HepG2 (cell line): ENCODE measurements around the gene CITED2. TPM values are rescaled to one million over a fixed set of nuclear protein-coding genes. Genes with fewer than 3 reads are reported as not detected.

Source experiments
- ELF4 ChIP-seq: sonication (generic); formaldehyde crosslinking; IDR thresholded peaks from 2 replicates; pipeline ENCODE4 v1.5.0; 2020; ENCODE audit warnings: missing genetic modification reagents, mild to moderate bottlenecking, moderate library complexity, borderline replicate concordance
- FOXK1 ChIP-seq: sonication (generic); formaldehyde crosslinking; IDR thresholded peaks from 2 replicates; pipeline ENCODE4 v1.4.0; 2020; ENCODE audit warnings: low read depth, missing genetic modification reagents, borderline replicate concordance
- HHEX ChIP-seq: IDR thresholded peaks from 2 replicates; pipeline ENCODE4 v1.6.1; 2016; ENCODE audit warnings: control low read depth
- MEIS1 ChIP-seq: sonication (generic); formaldehyde crosslinking; IDR thresholded peaks from 2 replicates; pipeline ENCODE4 v1.9.0; 2021; ENCODE audit warnings: mild to moderate bottlenecking, missing genetic modification reagents, moderate library complexity, borderline replicate concordance
- NFE2 ChIP-seq: sonication (generic); formaldehyde crosslinking; IDR thresholded peaks from 2 replicates; pipeline ENCODE4 v1.4.0; 2020; ENCODE audit warnings: missing genetic modification reagents
- NFIC ChIP-seq: IDR thresholded peaks from 2 replicates; pipeline ENCODE4 v1.6.1; 2012; ENCODE audit warnings: mild to moderate bottlenecking, low read length, inconsistent platforms
- SOX5 ChIP-seq: IDR thresholded peaks from 2 replicates; pipeline ENCODE4 v1.6.1; 2016; ENCODE audit warnings: borderline replicate concordance
- TMF1 ChIP-seq: sonication (generic); formaldehyde crosslinking; IDR thresholded peaks from 2 replicates; pipeline ENCODE4 v1.8.1; 2022; ENCODE audit warnings: low read depth, missing genetic modification reagents
- TP53 ChIP-seq: sonication (generic); formaldehyde crosslinking; conservative IDR thresholded peaks from 2 replicates; pipeline ENCODE4 v1.4.0; 2020; ENCODE audit warnings: missing genetic modification reagents
- ZNF556 ChIP-seq: sonication (generic); formaldehyde crosslinking; IDR thresholded peaks from 2 replicates; pipeline ENCODE4 v1.4.0; 2020; ENCODE audit warnings: mild to moderate bottlenecking, missing genetic modification reagents, borderline replicate concordance
- ZNF557 ChIP-seq: sonication (generic); formaldehyde crosslinking; IDR thresholded peaks from 2 replicates; pipeline ENCODE4 v1.4.0; 2020; ENCODE audit warnings: missing genetic modification reagents
- ZNF614 ChIP-seq: IDR thresholded peaks from 2 replicates; pipeline ENCODE4 v1.6.1; 2018; ENCODE audit warnings: missing biosample characterization, missing genetic modification reagents, inconsistent platforms, borderline replicate concordance
- ZNF773 ChIP-seq: sonication (generic); formaldehyde crosslinking; IDR thresholded peaks from 2 replicates; pipeline ENCODE4 v1.4.0; 2020; ENCODE audit warnings: missing genetic modification reagents, borderline replicate concordance
- polyA plus RNA-seq, 8 experiments: library from polyadenylated mRNA; depleted of rRNA in 3 of 8; stranded (reverse) in 7 of 8; unstranded in 1 of 8; fragments of >200 nt; fragmentation: Illumina TruSeq in 4 of 8; extraction: Trizol in 4 of 8; gene quantifications; 2 replicates each; pipeline versions ENCODE4 v1.2.1 to v1.2.3, GENCODE V29; 2011 to 2016; ENCODE audit warnings: low read depth in 4 of 8, missing spikeins in 1 of 8, mixed read lengths in 1 of 8; ENCODE audit not compliant: insufficient read depth in 1 of 8
- total RNA-seq, 5 experiments: library from RNA; depleted of rRNA; stranded (reverse); fragments of >200 nt; fragmentation: Illumina TruSeq; extraction: Trizol; gene quantifications; 2 replicates each; pipeline ENCODE4 v1.2.3, GENCODE V29; 2016; ENCODE audit warnings: low read depth in 1 of 5
- TF ChIP-seq, protein P1 (sequence below): sonication (generic); formaldehyde crosslinking; IDR thresholded peaks from 2 replicates; pipeline ENCODE4 v1.5.0; 2020; ENCODE audit warnings: missing genetic modification reagents
- TF ChIP-seq, protein P2 (sequence below): sonication (generic); formaldehyde crosslinking; IDR thresholded peaks from 2 replicates; pipeline ENCODE4 v1.5.0; 2020; ENCODE audit warnings: missing genetic modification reagents
- TF ChIP-seq, protein P3 (sequence below): IDR thresholded peaks from 2 replicates; pipeline ENCODE4 v1.6.1; 2016; ENCODE audit warnings: low read depth
- TF ChIP-seq, protein P4 (sequence below): sonication (generic); formaldehyde crosslinking; IDR thresholded peaks from one replicate; pipeline ENCODE4 v1.5.1; 2020; ENCODE audit warnings: mild to moderate bottlenecking, missing genetic modification reagents; ENCODE audit errors: not compliant biosample characterization

CITED2 gene
- total and polyA plus RNA-seq, 2 of the 13 experiments (the other 11 are each of a cell fraction or from before 2014, with no cell fraction given) = 17.6 to 57.2 TPM

DNA sequence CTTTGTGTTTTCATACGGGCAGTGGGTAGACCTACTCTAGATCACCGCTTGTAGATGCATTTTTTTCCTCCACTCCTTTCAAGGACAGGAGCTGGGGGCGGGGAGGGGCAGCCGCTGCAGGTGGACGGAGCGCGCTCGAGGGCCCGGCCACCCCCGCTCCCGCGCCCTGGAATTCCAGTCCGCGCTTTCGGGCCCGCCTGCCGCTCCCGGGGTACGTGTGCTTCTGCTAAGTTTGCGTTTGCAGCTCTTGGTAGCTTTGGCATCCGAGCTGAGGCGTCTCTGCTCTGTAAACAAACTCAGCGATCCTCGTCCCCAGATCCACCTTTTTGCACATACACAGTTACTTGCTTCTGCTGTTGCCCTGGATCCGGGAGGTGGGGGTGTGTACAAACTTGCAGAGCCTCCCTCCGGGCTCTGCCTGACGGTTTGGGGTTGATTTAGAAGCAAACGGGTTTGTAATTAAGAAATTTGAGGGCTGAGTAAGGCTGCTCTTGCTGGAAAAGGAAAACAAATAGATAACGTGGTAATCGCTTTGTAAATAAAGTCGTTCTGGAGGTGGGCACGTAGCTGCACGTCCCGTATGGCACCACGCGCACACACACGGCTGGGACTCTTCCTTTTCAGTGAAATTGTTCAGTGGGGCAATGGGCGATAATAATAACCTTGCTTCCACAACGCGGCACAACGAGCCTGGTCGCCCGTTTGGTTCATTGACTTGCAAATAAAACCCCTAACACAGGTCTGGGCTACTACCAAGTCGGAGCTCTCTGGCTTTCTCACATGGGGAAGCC, 973 bp upstream of the CITED2 start (continued):
- TF ChIP-seq MEIS1 (CRISPR knock-in tag) (peak; percentile 89; the same call in 1 of the 2 replicates), ZNF773 (CRISPR knock-in tag) (no peak), FOXK1 (CRISPR knock-in tag) (peak; percentile 89), SOX5 (CRISPR knock-in tag) (peak; percentile 83; the same call in 1 of the 2 replicates), NFIC (0 out of 2 replicates have a peak, but pooled peaks have one; percentile 33), ZNF557 (CRISPR knock-in tag) (no peak), ELF4 (CRISPR knock-in tag) (no peak), HHEX (CRISPR knock-in tag) (no peak), NFE2 (CRISPR knock-in tag) (no peak), TP53 (CRISPR knock-in tag) (0 out of 2 replicates have a peak, but pooled peaks have one; percentile 38), TMF1 (CRISPR knock-in tag) (no peak; the same call in 1 of the 2 replicates), ZNF556 (peak; percentile 68; the same call in 1 of the 2 replicates), ZNF614 (peak; percentile 79; the same call in 1 of the 2 replicates)
- TF ChIP-seq, protein P1, sequence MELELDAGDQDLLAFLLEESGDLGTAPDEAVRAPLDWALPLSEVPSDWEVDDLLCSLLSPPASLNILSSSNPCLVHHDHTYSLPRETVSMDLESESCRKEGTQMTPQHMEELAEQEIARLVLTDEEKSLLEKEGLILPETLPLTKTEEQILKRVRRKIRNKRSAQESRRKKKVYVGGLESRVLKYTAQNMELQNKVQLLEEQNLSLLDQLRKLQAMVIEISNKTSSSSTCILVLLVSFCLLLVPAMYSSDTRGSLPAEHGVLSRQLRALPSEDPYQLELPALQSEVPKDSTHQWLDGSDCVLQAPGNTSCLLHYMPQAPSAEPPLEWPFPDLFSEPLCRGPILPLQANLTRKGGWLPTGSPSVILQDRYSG = 0 out of 2 replicates have a peak, but pooled peaks have one; percentile 3
- TF ChIP-seq, protein P2, sequence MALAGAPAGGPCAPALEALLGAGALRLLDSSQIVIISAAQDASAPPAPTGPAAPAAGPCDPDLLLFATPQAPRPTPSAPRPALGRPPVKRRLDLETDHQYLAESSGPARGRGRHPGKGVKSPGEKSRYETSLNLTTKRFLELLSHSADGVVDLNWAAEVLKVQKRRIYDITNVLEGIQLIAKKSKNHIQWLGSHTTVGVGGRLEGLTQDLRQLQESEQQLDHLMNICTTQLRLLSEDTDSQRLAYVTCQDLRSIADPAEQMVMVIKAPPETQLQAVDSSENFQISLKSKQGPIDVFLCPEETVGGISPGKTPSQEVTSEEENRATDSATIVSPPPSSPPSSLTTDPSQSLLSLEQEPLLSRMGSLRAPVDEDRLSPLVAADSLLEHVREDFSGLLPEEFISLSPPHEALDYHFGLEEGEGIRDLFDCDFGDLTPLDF (CRISPR knock-in tag) = no peak; the same call in 1 of the 2 replicates
- TF ChIP-seq, protein P3, sequence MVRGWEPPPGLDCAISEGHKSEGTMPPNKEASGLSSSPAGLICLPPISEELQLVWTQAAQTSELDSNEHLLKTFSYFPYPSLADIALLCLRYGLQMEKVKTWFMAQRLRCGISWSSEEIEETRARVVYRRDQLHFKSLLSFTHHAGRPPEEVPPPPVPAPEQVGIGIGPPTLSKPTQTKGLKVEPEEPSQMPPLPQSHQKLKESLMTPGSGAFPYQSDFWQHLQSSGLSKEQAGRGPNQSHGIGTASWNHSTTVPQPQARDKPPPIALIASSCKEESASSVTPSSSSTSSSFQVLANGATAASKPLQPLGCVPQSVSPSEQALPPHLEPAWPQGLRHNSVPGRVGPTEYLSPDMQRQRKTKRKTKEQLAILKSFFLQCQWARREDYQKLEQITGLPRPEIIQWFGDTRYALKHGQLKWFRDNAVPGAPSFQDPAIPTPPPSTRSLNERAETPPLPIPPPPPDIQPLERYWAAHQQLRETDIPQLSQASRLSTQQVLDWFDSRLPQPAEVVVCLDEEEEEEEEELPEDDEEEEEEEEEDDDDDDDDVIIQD (CRISPR knock-in tag) = peak; percentile 96
- TF ChIP-seq, protein P4, sequence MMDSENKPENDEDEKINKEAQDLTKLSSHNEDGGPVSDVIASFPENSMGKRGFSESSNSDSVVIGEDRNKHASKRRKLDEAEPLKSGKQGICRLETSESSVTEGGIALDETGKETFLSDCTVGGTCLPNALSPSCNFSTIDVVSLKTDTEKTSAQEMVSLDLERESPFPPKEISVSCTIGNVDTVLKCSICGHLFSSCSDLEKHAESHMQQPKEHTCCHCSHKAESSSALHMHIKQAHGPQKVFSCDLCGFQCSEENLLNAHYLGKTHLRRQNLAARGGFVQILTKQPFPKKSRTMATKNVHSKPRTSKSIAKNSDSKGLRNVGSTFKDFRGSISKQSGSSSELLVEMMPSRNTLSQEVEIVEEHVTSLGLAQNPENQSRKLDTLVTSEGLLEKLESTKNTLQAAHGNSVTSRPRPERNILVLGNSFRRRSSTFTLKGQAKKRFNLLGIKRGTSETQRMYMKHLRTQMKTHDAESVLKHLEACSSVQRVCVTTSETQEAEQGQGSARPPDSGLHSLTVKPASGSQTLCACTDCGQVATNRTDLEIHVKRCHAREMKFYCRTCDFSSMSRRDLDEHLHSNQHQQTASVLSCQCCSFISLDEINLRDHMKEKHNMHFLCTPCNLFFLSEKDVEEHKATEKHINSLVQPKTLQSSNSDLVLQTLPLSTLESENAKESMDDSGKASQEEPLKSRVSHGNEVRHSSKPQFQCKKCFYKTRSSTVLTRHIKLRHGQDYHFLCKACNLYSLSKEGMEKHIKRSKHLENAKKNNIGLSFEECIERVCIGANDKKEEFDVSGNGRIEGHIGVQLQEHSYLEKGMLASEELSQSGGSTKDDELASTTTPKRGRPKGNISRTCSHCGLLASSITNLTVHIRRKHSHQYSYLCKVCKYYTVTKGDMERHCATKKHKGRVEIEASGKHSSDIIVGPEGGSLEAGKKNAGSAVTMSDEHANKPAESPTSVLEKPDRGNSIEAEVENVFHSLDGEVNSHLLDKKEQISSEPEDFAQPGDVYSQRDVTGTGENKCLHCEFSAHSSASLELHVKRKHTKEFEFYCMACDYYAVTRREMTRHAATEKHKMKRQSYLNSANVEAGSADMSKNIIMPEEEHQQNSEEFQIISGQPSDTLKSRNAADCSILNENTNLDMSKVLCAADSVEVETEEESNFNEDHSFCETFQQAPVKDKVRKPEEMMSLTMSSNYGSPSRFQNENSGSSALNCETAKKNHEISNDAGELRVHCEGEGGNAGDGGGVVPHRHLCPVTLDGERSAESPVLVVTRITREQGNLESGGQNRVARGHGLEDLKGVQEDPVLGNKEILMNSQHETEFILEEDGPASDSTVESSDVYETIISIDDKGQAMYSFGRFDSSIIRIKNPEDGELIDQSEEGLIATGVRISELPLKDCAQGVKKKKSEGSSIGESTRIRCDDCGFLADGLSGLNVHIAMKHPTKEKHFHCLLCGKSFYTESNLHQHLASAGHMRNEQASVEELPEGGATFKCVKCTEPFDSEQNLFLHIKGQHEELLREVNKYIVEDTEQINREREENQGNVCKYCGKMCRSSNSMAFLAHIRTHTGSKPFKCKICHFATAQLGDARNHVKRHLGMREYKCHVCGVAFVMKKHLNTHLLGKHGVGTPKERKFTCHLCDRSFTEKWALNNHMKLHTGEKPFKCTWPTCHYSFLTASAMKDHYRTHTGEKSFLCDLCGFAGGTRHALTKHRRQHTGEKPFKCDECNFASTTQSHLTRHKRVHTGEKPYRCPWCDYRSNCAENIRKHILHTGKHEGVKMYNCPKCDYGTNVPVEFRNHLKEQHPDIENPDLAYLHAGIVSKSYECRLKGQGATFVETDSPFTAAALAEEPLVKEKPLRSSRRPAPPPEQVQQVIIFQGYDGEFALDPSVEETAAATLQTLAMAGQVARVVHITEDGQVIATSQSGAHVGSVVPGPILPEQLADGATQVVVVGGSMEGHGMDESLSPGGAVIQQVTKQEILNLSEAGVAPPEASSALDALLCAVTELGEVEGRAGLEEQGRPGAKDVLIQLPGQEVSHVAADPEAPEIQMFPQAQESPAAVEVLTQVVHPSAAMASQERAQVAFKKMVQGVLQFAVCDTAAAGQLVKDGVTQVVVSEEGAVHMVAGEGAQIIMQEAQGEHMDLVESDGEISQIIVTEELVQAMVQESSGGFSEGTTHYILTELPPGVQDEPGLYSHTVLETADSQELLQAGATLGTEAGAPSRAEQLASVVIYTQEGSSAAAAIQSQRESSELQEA (CRISPR knock-in tag) = no peak
